A673 (cell line): ENCODE data around the gene TSPAN14. TPM values are rescaled to one million over a fixed set of nuclear protein-coding genes. Genes with fewer than 3 reads are reported as not detected.

ENCODE experiments used
- BruUV-seq: library from RNA; stranded (reverse); fragments of 400-500 nt; replicated peaks from 2 replicates; lab custom pipeline; 2021; lab: Mats Ljungman, UMichigan
- CTCF ChIA-PET: fragments of 300-600 bp; sonication (Branson Sonifier 250); formaldehyde crosslinking; loops from one replicate; lab custom pipeline; 2022; ENCODE audit warnings: antibody characterized with exemption; lab: Charles Lee
- POLR2A ChIA-PET: fragments of 300-600 bp; sonication (Branson Sonifier 250); formaldehyde crosslinking; loops from one replicate; lab custom pipeline; 2022; ENCODE audit warnings: antibody characterized with exemption; ENCODE audit not compliant: low non-redundant PET; lab: Charles Lee
- DNase-seq: peaks from one replicate; pipeline ENCODE4 v3.0.0-alpha.2; 2015; ENCODE audit warnings: low spot score
- H3K27ac ChIP-seq: fragments of 200-600 bp; sonication (generic); 2 replicates; pipeline ENCODE4 v1.5.1; 2016; ENCODE audit warnings: mixed run types, low read depth, mild to moderate bottlenecking, mixed read lengths, antibody characterized with exemption, low read length; ENCODE audit not compliant: poor library complexity, severe bottlenecking
- H3K27me3 ChIP-seq: fragments of 200-600 bp; sonication (generic); replicated peaks from 2 replicates; pipeline ENCODE4 v1.6.1; 2017; ENCODE audit warnings: mixed run types, low read depth, mild to moderate bottlenecking, mixed read lengths, antibody characterized with exemption, low read length; ENCODE audit not compliant: insufficient read depth, poor library complexity
- H3K36me3 ChIP-seq: fragments of 200-600 bp; sonication (generic); 2 replicates; pipeline ENCODE4 v1.6.1; 2016; ENCODE audit warnings: mixed run types, mild to moderate bottlenecking, mixed read lengths, antibody characterized with exemption, low read length; ENCODE audit not compliant: insufficient read depth, poor library complexity, severe bottlenecking
- H3K4me1 ChIP-seq: fragments of 200-600 bp; sonication (generic); 2 replicates; pipeline ENCODE4 v1.6.1; 2017; ENCODE audit warnings: mixed run types, mild to moderate bottlenecking, mixed read lengths, antibody characterized with exemption, low read length; ENCODE audit not compliant: insufficient read depth, poor library complexity, severe bottlenecking
- H3K4me3 ChIP-seq: fragments of 200-600 bp; sonication (generic); 2 replicates; pipeline ENCODE4 v1.5.1; 2016; ENCODE audit warnings: low read depth, mixed run types, mild to moderate bottlenecking, mixed read lengths, low read length; ENCODE audit not compliant: poor library complexity, severe bottlenecking
- H3K9me3 ChIP-seq: fragments of 200-600 bp; sonication (generic); 2 replicates; pipeline ENCODE4 v1.6.1; 2016; ENCODE audit warnings: mixed run types, low read depth, mild to moderate bottlenecking, mixed read lengths, antibody characterized with exemption, low read length; ENCODE audit not compliant: poor library complexity, severe bottlenecking
- CTCF ChIP-seq: fragments of 300-800, 200-600 bp; sonication (generic); conservative IDR thresholded peaks from 2 replicates; pipeline ENCODE4 v1.5.1; 2017; ENCODE audit warnings: low read depth, mild to moderate bottlenecking, antibody characterized with exemption, low read length, moderate library complexity, mixed read lengths
- EZH2 ChIP-seq: fragments of 200-600 bp; sonication (generic); IDR thresholded peaks from 2 replicates; pipeline ENCODE4 v1.6.1; 2017; ENCODE audit warnings: borderline replicate concordance, low read depth, mild to moderate bottlenecking, mixed read lengths, antibody characterized with exemption, low read length; ENCODE audit not compliant: poor library complexity, severe bottlenecking
- intact Hi-C: fragments of 100-400 bp; cut with micrococcal nuclease; formaldehyde crosslinking; loops from one replicate; pipeline ENCODE4 v1.10.0; 2022; ENCODE audit not compliant: unreplicated experiment
- total RNA-seq: library from RNA; stranded (reverse); gene quantifications from 2 replicates; pipeline ENCODE4 v1.2.3, GENCODE V29; 2021

TSPAN14 gene
- total RNA-seq, 1 experiment from 2014 or later, result 50.4 TPM

GRCh38 chr10:80488539-80489066 is 34.5 kb downstream of the TSPAN14 start:
- TF ChIP-seq CTCF (no peak), EZH2 (no peak)
- no peak overlapping the region for H3K27ac ChIP-seq
- peaks cover 23% of the 10 kb centered on the region for H3K4me1 ChIP-seq
- no TSS peak for BruUV-seq
- H3K27me3 ChIP-seq, result no peaks in the 10 kb centered on the region
- intact Hi-C loops, result no loop called here
- ChIA-PET POLR2A (no interaction called here), CTCF (no interaction called here)
- H3K9me3 ChIP-seq, result no peaks in the 10 kb centered on the region
- no peak for DNase-seq
- no peak overlapping the region for H3K4me3 ChIP-seq
- H3K36me3 ChIP-seq, result peaks cover 8% of the 10 kb centered on the region

GRCh38 chr10:80489371-80490112 is 35.4 kb downstream of the TSPAN14 start:
- Histone ChIP-seq H3K27ac (no peak overlapping the region), H3K36me3 (peaks cover 8% of the 10 kb centered on the region), H3K4me1 (peaks cover 33% of the 10 kb centered on the region), H3K9me3 (no peaks in the 10 kb centered on the region), H3K27me3 (no peaks in the 10 kb centered on the region), H3K4me3 (no peak overlapping the region)
- intact Hi-C loops, result no loop called here
- ChIA-PET POLR2A (no interaction called here), CTCF (no interaction called here)
- TF ChIP-seq EZH2 (no peak), CTCF (no peak)
- DNase-seq, result no peak
- BruUV-seq, result no TSS peak

- ChIA-PET CTCF (no interaction called here), POLR2A (no interaction called here)
- TF ChIP-seq CTCF (no peak), EZH2 (no peak)
- H3K27ac ChIP-seq, result no peak overlapping the region
- peaks cover 4% of the 10 kb centered on the region for H3K9me3 ChIP-seq
- peaks cover 8% of the 10 kb centered on the region for H3K36me3 ChIP-seq
- intact Hi-C loops, result no loop called here
- no peak for DNase-seq
- H3K4me1 ChIP-seq, result peaks cover 22% of the 10 kb centered on the region
- H3K4me3 ChIP-seq, result no peak overlapping the region
- BruUV-seq, result no TSS peak
- no peaks in the 10 kb centered on the region for H3K27me3 ChIP-seq
Observed at GRCh38 chr10:80491251-80492102, 37.4 kb downstream of the TSPAN14 start.
